IMR-90 (cell line): ENCODE results near the gene GSN. TPM values are rescaled to one million over a fixed set of nuclear protein-coding genes. Genes with fewer than 3 reads are reported as not detected.

Experiments used
- ATAC-seq: fragments of 200-7000 bp; cut with Tn5 transposase; 2 replicates; pipeline ENCODE4 v1.9.1; 2020; ENCODE audit warnings: low read depth, mild to moderate bottlenecking, moderate library complexity
- BruUV-seq: library from RNA; stranded (reverse); fragments of 400-500 nt; replicated peaks from 2 replicates; lab custom pipeline; 2021; lab: Mats Ljungman, UMichigan
- CTCF ChIA-PET: fragments of 300-600 bp; formaldehyde crosslinking; extraction: SDS; loops from one replicate; lab custom pipeline; 2021; ENCODE audit warnings: antibody characterized with exemption; lab: Yijun Ruan, JAX
- POLR2A ChIA-PET: fragments of 300-600 bp; sonication (Branson Sonifier 250); formaldehyde crosslinking; loops from one replicate; lab custom pipeline; 2022; ENCODE audit warnings: antibody characterized with exemption; ENCODE audit not compliant: unreplicated experiment; lab: Charles Lee
- DNase-seq: peaks from one replicate; pipeline ENCODE4 v3.0.0; 2013
- H2AFZ ChIP-seq: replicated peaks from 2 replicates; pipeline ENCODE3; 2013; ENCODE audit warnings: low read length, mild to moderate bottlenecking; ENCODE audit not compliant: poor library complexity
- H2AK5ac ChIP-seq: 2 replicates; pipeline ENCODE4 v1.6.1; 2013; ENCODE audit warnings: low read depth, low read length, inconsistent platforms
- H2AK9ac ChIP-seq: replicated peaks from 2 replicates; pipeline ENCODE3; 2013; ENCODE audit warnings: mild to moderate bottlenecking, low read depth, low read length, moderate library complexity; ENCODE audit not compliant: poor library complexity
- H2BK120ac ChIP-seq: 2 replicates; pipeline ENCODE4 v1.6.1; 2013; ENCODE audit warnings: low read depth, low read length, inconsistent platforms
- H2BK15ac ChIP-seq: 3 replicates; pipeline ENCODE4 v1.6.1; 2013; ENCODE audit warnings: low read depth, low read length, inconsistent platforms
- H2BK20ac ChIP-seq: 2 replicates; pipeline ENCODE4 v1.6.1; 2013; ENCODE audit warnings: low read depth, mild to moderate bottlenecking, inconsistent platforms, low read length, moderate library complexity
- H2BK5ac ChIP-seq: 2 replicates; pipeline ENCODE4 v1.6.1; 2013; ENCODE audit warnings: mild to moderate bottlenecking, low read depth, low read length, inconsistent platforms; ENCODE audit not compliant: poor library complexity, severe bottlenecking
- H3K14ac ChIP-seq: replicated peaks from 2 replicates; pipeline ENCODE4 v1.6.1; 2013; ENCODE audit warnings: low read depth, low read length, inconsistent platforms
- H3K18ac ChIP-seq: 2 replicates; pipeline ENCODE4 v1.6.1; 2013; ENCODE audit warnings: low read depth, low read length, control low read depth
- H3K23ac ChIP-seq: 2 replicates; pipeline ENCODE4 v1.6.1; 2013; ENCODE audit warnings: low read depth, low read length, inconsistent platforms
- H3K27ac ChIP-seq: 2 replicates; pipeline ENCODE4 v1.5.1; 2013; ENCODE audit warnings: mild to moderate bottlenecking, control low read depth, low read length; ENCODE audit not compliant: insufficient read depth
- H3K27me3 ChIP-seq: 2 replicates; pipeline ENCODE4 v1.6.1; 2013; ENCODE audit warnings: low read length; ENCODE audit not compliant: control insufficient read depth, insufficient read depth
- H3K36me3 ChIP-seq: 2 replicates; pipeline ENCODE4 v1.6.1; 2013; ENCODE audit warnings: low read length, mixed read lengths; ENCODE audit not compliant: control insufficient read depth, insufficient read depth
- H3K4ac ChIP-seq: 2 replicates; pipeline ENCODE4 v1.6.1; 2013; ENCODE audit warnings: low read depth, low read length, inconsistent platforms
- H3K4me1 ChIP-seq: 2 replicates; pipeline ENCODE4 v1.6.1; 2013; ENCODE audit warnings: low read length, mixed read lengths; ENCODE audit not compliant: control insufficient read depth, insufficient read depth
- H3K4me2 ChIP-seq: 2 replicates; pipeline ENCODE4 v1.6.1; 2013; ENCODE audit warnings: low read depth, mild to moderate bottlenecking, control low read depth, low read length, moderate library complexity
- H3K4me3 ChIP-seq: 2 replicates; pipeline ENCODE4 v1.5.1; 2013; ENCODE audit warnings: low read depth, mild to moderate bottlenecking, control low read depth, low read length, moderate library complexity; ENCODE audit not compliant: insufficient read depth
- H3K56ac ChIP-seq: 2 replicates; pipeline ENCODE4 v1.6.1; 2013; ENCODE audit warnings: low read length, inconsistent platforms; ENCODE audit not compliant: insufficient read depth; ENCODE audit errors: extremely low read depth
- H3K79me1 ChIP-seq, 2 experiments: 2 replicates each; pipeline ENCODE4 v1.6.1; 2013; ENCODE audit warnings: low read length in 2 of 2, inconsistent platforms in 1 of 2, low read depth in 1 of 2
- H3K9ac ChIP-seq: 2 replicates; pipeline ENCODE4 v1.6.1; 2013; ENCODE audit warnings: low read depth, low read length, control low read depth
- H3K9me1 ChIP-seq: 2 replicates; pipeline ENCODE4 v1.6.1; 2013; ENCODE audit warnings: low read length, inconsistent platforms; ENCODE audit not compliant: insufficient read depth
- H3K9me3 ChIP-seq: 2 replicates; pipeline ENCODE4 v1.6.1; 2013; ENCODE audit warnings: low read length; ENCODE audit not compliant: control insufficient read depth, insufficient read depth
- H4K20me1 ChIP-seq: 2 replicates; pipeline ENCODE4 v1.6.1; 2013; ENCODE audit warnings: low read length, inconsistent platforms; ENCODE audit not compliant: insufficient read depth
- H4K5ac ChIP-seq: 2 replicates; pipeline ENCODE4 v1.6.1; 2013; ENCODE audit warnings: mild to moderate bottlenecking, low read depth, low read length, control low read depth
- H4K8ac ChIP-seq, 2 experiments: 2 replicates each; pipeline ENCODE4 v1.6.1; 2013; ENCODE audit warnings: low read depth in 2 of 2, low read length in 2 of 2, control low read depth in 1 of 2, inconsistent platforms in 1 of 2
- H4K91ac ChIP-seq: 2 replicates; pipeline ENCODE4 v1.6.1; 2013; ENCODE audit warnings: low read depth, low read length, inconsistent platforms; ENCODE audit not compliant: insufficient read depth
- BHLHE40 ChIP-seq: fragments of 150-350 bp; IDR thresholded peaks from 2 replicates; pipeline ENCODE4 v1.6.1; 2016; ENCODE audit warnings: mild to moderate bottlenecking, low read depth, low read length
- CEBPB ChIP-seq: IDR thresholded peaks from 2 replicates; pipeline ENCODE4 v1.6.1; 2012; ENCODE audit warnings: low read depth, low read length, improper control_type of control experiment
- CHD1 ChIP-seq: IDR thresholded peaks from 2 replicates; pipeline ENCODE4 v1.6.1; 2012; ENCODE audit warnings: low read depth, low read length, improper control_type of control experiment
- FOS ChIP-seq: fragments of 150-350 bp; IDR thresholded peaks from 2 replicates; pipeline ENCODE4 v1.6.1; 2016; ENCODE audit warnings: low read depth, low read length
- MAFK ChIP-seq: IDR thresholded peaks from 2 replicates; pipeline ENCODE4 v1.6.1; 2012; ENCODE audit warnings: low read depth, low read length, improper control_type of control experiment
- MAZ ChIP-seq: IDR thresholded peaks from 2 replicates; pipeline ENCODE4 v1.6.1; 2012; ENCODE audit warnings: low read depth, mild to moderate bottlenecking, low read length, improper control_type of control experiment, moderate library complexity, borderline replicate concordance
- NFE2L2 ChIP-seq: fragments of 150-350 bp; IDR thresholded peaks from 2 replicates; pipeline ENCODE4 v1.6.1; 2016; ENCODE audit warnings: low read depth, mild to moderate bottlenecking, low read length
- POLR2A ChIP-seq: IDR thresholded peaks from 2 replicates; pipeline ENCODE4 v1.6.1; 2012; ENCODE audit warnings: mild to moderate bottlenecking, low read depth, low read length
- RCOR1 ChIP-seq: IDR thresholded peaks from 2 replicates; pipeline ENCODE4 v1.6.1; 2012; ENCODE audit warnings: mild to moderate bottlenecking, low read length, improper control_type of control experiment; ENCODE audit not compliant: insufficient replicate concordance
- WGBS, 2 experiments: methylation state at CpG; one replicate each; pipeline versions ENCODE4 v1.1.5 to v1.1.7; 2013; ENCODE audit warnings: missing lambda C conversion rate in 2 of 2; ENCODE audit not compliant: insufficient read length in 1 of 2; ENCODE audit errors: extremely low coverage in 2 of 2; 5-methylcytosine and 5-hydroxymethylcytosine counted together
- dilution Hi-C: fragments of 300-500 bp; cut with HindIII; formaldehyde crosslinking; loops from one replicate; pipeline ENCODE4 v1.14.3; 2018; ENCODE audit warnings: low sequenced_read_pairs; ENCODE audit not compliant: unreplicated experiment
- in situ Hi-C: fragments of 300-500 bp; cut with MboI; formaldehyde crosslinking; loops from 3 replicates; pipeline ENCODE4 v1.14.3; 2019; ENCODE audit warnings: low sequenced_read_pairs, inconsistent platforms, mixed read lengths
- intact Hi-C: fragments of 100-400 bp; cut with micrococcal nuclease; formaldehyde crosslinking; loops from 2 replicates; pipeline ENCODE4 v1.10.0; 2022
- polyA plus RNA-seq, 3 experiments: library from polyadenylated mRNA; depleted of rRNA; stranded (reverse); fragments of >200 nt; gene quantifications; 2 replicates each; pipeline ENCODE4 v1.2.3, GENCODE V29; 2012; ENCODE audit warnings: low replicate concordance in 1 of 3
- total RNA-seq: library from RNA; depleted of rRNA; stranded (reverse); fragments of >200 nt; gene quantifications from 2 replicates; pipeline ENCODE4 v1.2.3, GENCODE V29; 2012
- TF ChIP-seq, protein P1 (sequence below): fragments of 150-350 bp; IDR thresholded peaks from 2 replicates; pipeline ENCODE4 v1.6.1; 2016; ENCODE audit warnings: low read depth, mild to moderate bottlenecking, low read length, moderate library complexity, borderline replicate concordance
- TF ChIP-seq, protein P2 (sequence below): fragments of 150-350 bp; IDR thresholded peaks from 2 replicates; pipeline ENCODE4 v1.6.1; 2017; ENCODE audit warnings: mild to moderate bottlenecking, antibody characterized with exemption, low read length, low read depth
- TF ChIP-seq, protein P3 (sequence below): conservative IDR thresholded peaks from 2 replicates; pipeline ENCODE4 v1.5.1; 2012; ENCODE audit warnings: mild to moderate bottlenecking, low read depth, low read length, improper control_type of control experiment

Gene GSN
- total and polyA plus RNA-seq, 2 of the 4 experiments (the other 2 are of a cell fraction), result 495 to 547 TPM

DNA sequence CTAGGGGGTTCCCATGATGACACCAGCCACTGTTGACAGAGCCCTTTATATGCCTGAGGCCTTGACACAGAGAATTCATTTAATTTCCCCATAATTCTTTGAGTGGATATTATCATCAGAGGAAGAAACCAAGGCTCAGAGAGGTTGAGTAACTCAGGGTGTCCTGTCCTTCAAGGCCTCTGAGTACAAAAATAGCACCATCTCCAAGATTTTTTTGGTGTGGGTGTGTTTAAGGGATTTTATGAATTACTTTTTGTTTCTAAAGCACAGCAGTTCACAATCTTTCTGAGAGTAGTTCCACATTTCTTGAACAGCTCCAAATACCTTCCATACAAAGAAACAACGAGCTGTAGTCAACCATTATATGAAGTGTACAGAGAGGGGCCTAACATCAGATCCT lies 6.2 kb upstream of the GSN start:
- no peaks in the 10 kb centered on the region for H3K36me3 ChIP-seq
- peak overlapping the region; percentile 47; the same call in 1 of the 2 replicates for H3K14ac ChIP-seq
- no peak overlapping the region for H3K18ac ChIP-seq
- peak overlapping the region; percentile 31; the same call in 1 of the 3 replicates for H2BK15ac ChIP-seq
- H3K4ac ChIP-seq, result peak overlapping the region; percentile 72
- H4K20me1 ChIP-seq, result no peaks in the 10 kb centered on the region
- H3K4me1 ChIP-seq, result peaks cover 9% of the 10 kb centered on the region
- H2BK20ac ChIP-seq, result peak overlapping the region; percentile 15; the same call in 1 of the 2 replicates
- no peak overlapping the region for H2BK5ac ChIP-seq
- no peak overlapping the region for H2AK9ac ChIP-seq
- H2AK5ac ChIP-seq, result peak overlapping the region; percentile 63; the same call in 1 of the 2 replicates
- BruUV-seq, result no TSS peak
- H3K27ac ChIP-seq, result no peak overlapping the region
- H3K23ac ChIP-seq, result no peak overlapping the region
- H3K9me3 ChIP-seq, result no peaks in the 10 kb centered on the region
- in situ Hi-C loops (no loop called here), dilution Hi-C loops (no loop called here), intact Hi-C loops (no loop called here)
- no peak overlapping the region for H2AFZ ChIP-seq
- H3K4me2 ChIP-seq, result no peak overlapping the region
- TF ChIP-seq, protein P1, sequence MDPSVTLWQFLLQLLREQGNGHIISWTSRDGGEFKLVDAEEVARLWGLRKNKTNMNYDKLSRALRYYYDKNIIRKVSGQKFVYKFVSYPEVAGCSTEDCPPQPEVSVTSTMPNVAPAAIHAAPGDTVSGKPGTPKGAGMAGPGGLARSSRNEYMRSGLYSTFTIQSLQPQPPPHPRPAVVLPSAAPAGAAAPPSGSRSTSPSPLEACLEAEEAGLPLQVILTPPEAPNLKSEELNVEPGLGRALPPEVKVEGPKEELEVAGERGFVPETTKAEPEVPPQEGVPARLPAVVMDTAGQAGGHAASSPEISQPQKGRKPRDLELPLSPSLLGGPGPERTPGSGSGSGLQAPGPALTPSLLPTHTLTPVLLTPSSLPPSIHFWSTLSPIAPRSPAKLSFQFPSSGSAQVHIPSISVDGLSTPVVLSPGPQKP, result no peak
- TF ChIP-seq, protein P2, sequence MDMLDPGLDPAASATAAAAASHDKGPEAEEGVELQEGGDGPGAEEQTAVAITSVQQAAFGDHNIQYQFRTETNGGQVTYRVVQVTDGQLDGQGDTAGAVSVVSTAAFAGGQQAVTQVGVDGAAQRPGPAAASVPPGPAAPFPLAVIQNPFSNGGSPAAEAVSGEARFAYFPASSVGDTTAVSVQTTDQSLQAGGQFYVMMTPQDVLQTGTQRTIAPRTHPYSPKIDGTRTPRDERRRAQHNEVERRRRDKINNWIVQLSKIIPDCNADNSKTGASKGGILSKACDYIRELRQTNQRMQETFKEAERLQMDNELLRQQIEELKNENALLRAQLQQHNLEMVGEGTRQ, result no peak
- TF ChIP-seq FOS (no peak), MAZ (no peak), POLR2A (no peak), NFE2L2 (no peak), CEBPB (no peak), MAFK (no peak), RCOR1 (no peak), BHLHE40 (no peak), CHD1 (no peak)
- TF ChIP-seq, protein P3, sequence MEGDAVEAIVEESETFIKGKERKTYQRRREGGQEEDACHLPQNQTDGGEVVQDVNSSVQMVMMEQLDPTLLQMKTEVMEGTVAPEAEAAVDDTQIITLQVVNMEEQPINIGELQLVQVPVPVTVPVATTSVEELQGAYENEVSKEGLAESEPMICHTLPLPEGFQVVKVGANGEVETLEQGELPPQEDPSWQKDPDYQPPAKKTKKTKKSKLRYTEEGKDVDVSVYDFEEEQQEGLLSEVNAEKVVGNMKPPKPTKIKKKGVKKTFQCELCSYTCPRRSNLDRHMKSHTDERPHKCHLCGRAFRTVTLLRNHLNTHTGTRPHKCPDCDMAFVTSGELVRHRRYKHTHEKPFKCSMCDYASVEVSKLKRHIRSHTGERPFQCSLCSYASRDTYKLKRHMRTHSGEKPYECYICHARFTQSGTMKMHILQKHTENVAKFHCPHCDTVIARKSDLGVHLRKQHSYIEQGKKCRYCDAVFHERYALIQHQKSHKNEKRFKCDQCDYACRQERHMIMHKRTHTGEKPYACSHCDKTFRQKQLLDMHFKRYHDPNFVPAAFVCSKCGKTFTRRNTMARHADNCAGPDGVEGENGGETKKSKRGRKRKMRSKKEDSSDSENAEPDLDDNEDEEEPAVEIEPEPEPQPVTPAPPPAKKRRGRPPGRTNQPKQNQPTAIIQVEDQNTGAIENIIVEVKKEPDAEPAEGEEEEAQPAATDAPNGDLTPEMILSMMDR, result no peak
- no peaks in the 10 kb centered on the region for H3K79me1 ChIP-seq
- no peak for ATAC-seq
- H3K9me1 ChIP-seq, result peaks cover 4% of the 10 kb centered on the region; the same call in 1 of the 2 replicates
- H3K9ac ChIP-seq, result no peak overlapping the region
- POLR2A ChIA-PET, result no interaction called here
- CTCF ChIA-PET, result interaction anchor here (0.9 to 1.9 kb wide), 3 partner anchors 46 to 58 kb away, joined by 3 to 5 read pairs (median 4); no protein-coding TSS in a partner anchor
- DNase-seq, result no peak
- peak overlapping the region; percentile 67; the same call in 1 of the 2 replicates for H2BK120ac ChIP-seq
- H3K27me3 ChIP-seq, result no peaks in the 10 kb centered on the region
- H3K4me3 ChIP-seq, result no peak overlapping the region
- no CpG with 5 or more reads among the region's 1 CpG for WGBS, 2 experiments
- H3K56ac ChIP-seq, result no peak overlapping the region
- no peak overlapping the region for H4K91ac ChIP-seq
- H4K5ac ChIP-seq, result no peak overlapping the region
- H4K8ac ChIP-seq, result peak overlapping the region in 1 of 2 experiments; percentile 41; a peak in 1 of 4 replicates
